ENCODE data around the gene MRGPRG. TPM values are rescaled to one million over a fixed set of nuclear protein-coding genes. Genes with fewer than 3 reads are reported as not detected.

MRGPRG gene
- total and polyA plus RNA-seq, 9 of the 15 experiments (the other 6 are each of a cell fraction or from before 2014, with no cell fraction given), result not detected

- H3K9me3 ChIP-seq (replicated peaks; ENCODE audit: control insufficient read depth, insufficient read depth, low read depth, low read length), result no peaks in the 10 kb centered on the region
- no peak for TF ChIP-seq SRSF9 (IDR thresholded peaks at IDR 0.05; ENCODE audit: borderline replicate concordance, low read depth, low read length)
- TF ChIP-seq TGIF2 (CRISPR knock-in tag; IDR thresholded peaks at IDR 0.05), result no peak
- TF ChIP-seq ZNF79 (CRISPR knock-in tag; IDR thresholded peaks at IDR 0.05; ENCODE audit: low read depth), result no peak
- no peak for TF ChIP-seq ZNF282 (CRISPR knock-in tag; IDR thresholded peaks at IDR 0.05)
- no peak for TF ChIP-seq RFX7 (CRISPR knock-in tag; IDR thresholded peaks at IDR 0.05)
- ChIA-PET POLR2A (no interaction called here), CTCF (ENCODE audit: low intra/inter-chr PET ratio) (interaction anchor here (0.6 kb wide), 1 partner anchor 949 kb away, joined by 3 read pairs; no protein-coding TSS in a partner anchor)
- no peak overlapping the region for H2AFZ ChIP-seq (ENCODE audit: low read depth, low read length)
- no peaks in the 10 kb centered on the region for H3K9me1 ChIP-seq (ENCODE audit: control insufficient read depth, insufficient read depth, low read length)
- H3K4me3 ChIP-seq, result no peak overlapping the region
- peak overlapping the region in 1 of 2 experiments; percentile 33; a peak in 1 of 4 replicates for H3K9ac ChIP-seq (ENCODE audit: insufficient read depth in 1 of 2, low read depth in 2 of 2, low read length in 2 of 2)
- H3K27me3 ChIP-seq (ENCODE audit: control insufficient read depth in 2 of 2, insufficient read depth in 2 of 2, low read length in 2 of 2), result peaks cover 33 to 72% of the 10 kb centered on the region in 2 experiments; a peak in 4 of 5 replicates
- FAIRE-seq, result no peak
- intact Hi-C loops (cut with micrococcal nuclease), result no loop called here
- peaks cover 8% of the 10 kb centered on the region for H4K20me1 ChIP-seq (replicated peaks; ENCODE audit: control insufficient read depth, insufficient read depth, low read length)
- DNase-seq (ENCODE audit: extremely low read depth in 1 of 4, low spot score in 3 of 4), result no peak
- no peaks in the 10 kb centered on the region for H3K79me2 ChIP-seq (ENCODE audit: control insufficient read depth, insufficient read depth, low read length)
- no TSS peak for BruUV-seq (replicated peaks)
- no peaks in the 10 kb centered on the region for H3K36me3 ChIP-seq (ENCODE audit: control insufficient read depth, insufficient read depth, low read length)
- no peak overlapping the region for H3K27ac ChIP-seq (ENCODE audit: extremely low read depth, low read depth, low read length)
- in situ Hi-C loops (cut with MboI), result no loop called here
- no peak for ATAC-seq
- 3% methylated on average over 9 of the region's 17 CpGs for WGBS (ENCODE audit: insufficient coverage, low coverage, missing lambda C conversion rate)
- H3K4me2 ChIP-seq (ENCODE audit: insufficient read depth, low read length), result no peak overlapping the region
- peaks cover 0 to 37% of the 10 kb centered on the region in 2 experiments; a peak in 2 of 5 replicates for H3K4me1 ChIP-seq (replicated peaks in 1 of 2; ENCODE audit: control insufficient read depth in 2 of 2, insufficient read depth in 2 of 2, low read length in 2 of 2)
Measured at GRCh38 chr11:3202759-3203158, 15.9 kb downstream of the MRGPRG start.

GRCh38 chr11:3202305-3202704, 16.3 kb downstream of the MRGPRG start:
- H3K27ac ChIP-seq (ENCODE audit: extremely low read depth, low read depth, low read length), result no peak overlapping the region
- no peak overlapping the region for H2AFZ ChIP-seq (ENCODE audit: low read depth, low read length)
- ChIA-PET POLR2A (no interaction called here), CTCF (ENCODE audit: low intra/inter-chr PET ratio) (no interaction called here)
- H3K4me1 ChIP-seq (replicated peaks in 1 of 2; ENCODE audit: control insufficient read depth in 2 of 2, insufficient read depth in 2 of 2, low read length in 2 of 2), result peaks cover 0 to 38% of the 10 kb centered on the region in 2 experiments; a peak in 2 of 5 replicates
- whole genome bisulfite sequencing (ENCODE audit: insufficient coverage, low coverage, missing lambda C conversion rate), result 1% methylated on average over 7 of the region's 7 CpGs
- H3K27me3 ChIP-seq (ENCODE audit: control insufficient read depth in 2 of 2, insufficient read depth in 2 of 2, low read length in 2 of 2), result peaks cover 33 to 76% of the 10 kb centered on the region in 2 experiments; a peak in 4 of 5 replicates
- no peak overlapping the region; a peak in 1 of 4 replicates for H3K9ac ChIP-seq (ENCODE audit: insufficient read depth in 1 of 2, low read depth in 2 of 2, low read length in 2 of 2)
- DNase-seq (ENCODE audit: extremely low read depth in 1 of 4, low spot score in 3 of 4) (no peak), ATAC-seq (no peak), FAIRE-seq (no peak)
- H3K9me1 ChIP-seq (ENCODE audit: control insufficient read depth, insufficient read depth, low read length), result no peaks in the 10 kb centered on the region
- H3K9me3 ChIP-seq (replicated peaks; ENCODE audit: control insufficient read depth, insufficient read depth, low read depth, low read length), result no peaks in the 10 kb centered on the region
- in situ Hi-C loops (cut with MboI), result no loop called here
- peaks cover 8% of the 10 kb centered on the region for H4K20me1 ChIP-seq (replicated peaks; ENCODE audit: control insufficient read depth, insufficient read depth, low read length)
- TF ChIP-seq SAFB (IDR thresholded peaks at IDR 0.05; ENCODE audit: borderline replicate concordance, low read depth, low read length), result no peak
- TF ChIP-seq RFX1 (IDR thresholded peaks at IDR 0.05), result no peak
- TF ChIP-seq, protein P1, sequence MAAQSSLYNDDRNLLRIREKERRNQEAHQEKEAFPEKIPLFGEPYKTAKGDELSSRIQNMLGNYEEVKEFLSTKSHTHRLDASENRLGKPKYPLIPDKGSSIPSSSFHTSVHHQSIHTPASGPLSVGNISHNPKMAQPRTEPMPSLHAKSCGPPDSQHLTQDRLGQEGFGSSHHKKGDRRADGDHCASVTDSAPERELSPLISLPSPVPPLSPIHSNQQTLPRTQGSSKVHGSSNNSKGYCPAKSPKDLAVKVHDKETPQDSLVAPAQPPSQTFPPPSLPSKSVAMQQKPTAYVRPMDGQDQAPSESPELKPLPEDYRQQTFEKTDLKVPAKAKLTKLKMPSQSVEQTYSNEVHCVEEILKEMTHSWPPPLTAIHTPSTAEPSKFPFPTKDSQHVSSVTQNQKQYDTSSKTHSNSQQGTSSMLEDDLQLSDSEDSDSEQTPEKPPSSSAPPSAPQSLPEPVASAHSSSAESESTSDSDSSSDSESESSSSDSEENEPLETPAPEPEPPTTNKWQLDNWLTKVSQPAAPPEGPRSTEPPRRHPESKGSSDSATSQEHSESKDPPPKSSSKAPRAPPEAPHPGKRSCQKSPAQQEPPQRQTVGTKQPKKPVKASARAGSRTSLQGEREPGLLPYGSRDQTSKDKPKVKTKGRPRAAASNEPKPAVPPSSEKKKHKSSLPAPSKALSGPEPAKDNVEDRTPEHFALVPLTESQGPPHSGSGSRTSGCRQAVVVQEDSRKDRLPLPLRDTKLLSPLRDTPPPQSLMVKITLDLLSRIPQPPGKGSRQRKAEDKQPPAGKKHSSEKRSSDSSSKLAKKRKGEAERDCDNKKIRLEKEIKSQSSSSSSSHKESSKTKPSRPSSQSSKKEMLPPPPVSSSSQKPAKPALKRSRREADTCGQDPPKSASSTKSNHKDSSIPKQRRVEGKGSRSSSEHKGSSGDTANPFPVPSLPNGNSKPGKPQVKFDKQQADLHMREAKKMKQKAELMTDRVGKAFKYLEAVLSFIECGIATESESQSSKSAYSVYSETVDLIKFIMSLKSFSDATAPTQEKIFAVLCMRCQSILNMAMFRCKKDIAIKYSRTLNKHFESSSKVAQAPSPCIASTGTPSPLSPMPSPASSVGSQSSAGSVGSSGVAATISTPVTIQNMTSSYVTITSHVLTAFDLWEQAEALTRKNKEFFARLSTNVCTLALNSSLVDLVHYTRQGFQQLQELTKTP (IDR thresholded peaks at IDR 0.05; ENCODE audit: low read depth in 1 of 2, partially characterized antibody in 2 of 2), result no peak
- TF ChIP-seq COPS2 (conservative IDR thresholded peaks at IDR 0.05), result no peak
- no peaks in the 10 kb centered on the region for H3K79me2 ChIP-seq (ENCODE audit: control insufficient read depth, insufficient read depth, low read length)
- intact Hi-C loops (cut with micrococcal nuclease), result no loop called here
- no peak overlapping the region for H3K4me2 ChIP-seq (ENCODE audit: insufficient read depth, low read length)
- H3K36me3 ChIP-seq (ENCODE audit: control insufficient read depth, insufficient read depth, low read length), result no peaks in the 10 kb centered on the region
- BruUV-seq (replicated peaks), result no TSS peak
- no peak overlapping the region for H3K4me3 ChIP-seq

Measured in K562 (cell line).